ENCODE results near the gene CDC42SE2. TPM values are rescaled to one million over a fixed set of nuclear protein-coding genes. Genes with fewer than 3 reads are reported as not detected.

CDC42SE2 gene
- polyA plus RNA-seq, 3 donors: 34.4 to 135 (median 92.6) TPM

- intact Hi-C loops (cut with micrococcal nuclease): no loop called here
- H3K4me3 ChIP-seq (replicated peaks in 1 of 3; ENCODE audit: low read depth in 2 of 3, low read length in 3 of 3): no peak overlapping the region
- WGBS (ENCODE audit: insufficient coverage): 100% methylated on average over 2 of the region's 5 CpGs
- Mint-ChIP-seq H3K27me3 (ENCODE audit: low read depth in 3 of 3) (no peaks in the 10 kb centered on the region), H3K27ac (no peak overlapping the region), H3K4me1 (no peaks in the 10 kb centered on the region), H3K9me3 (no peaks in the 10 kb centered on the region), H3K4me3 (no peak overlapping the region), H3K36me3 (peaks cover 76 to 92% of the 10 kb centered on the region in 2 donors)
- H3K9me3 ChIP-seq (replicated peaks in 1 of 2; ENCODE audit: control insufficient read depth in 1 of 2, insufficient read depth in 1 of 2, low read length in 2 of 2): no peaks in the 10 kb centered on the region
- no peak overlapping the region for H3K4me2 ChIP-seq (replicated peaks; ENCODE audit: extremely low read depth, low read length, poor library complexity, severe bottlenecking)
- H3K4me1 ChIP-seq (ENCODE audit: control insufficient read depth in 1 of 2, insufficient read depth in 2 of 2, low read length in 2 of 2): no peaks in the 10 kb centered on the region
- peaks cover 21% of the 10 kb centered on the region for H3K79me2 ChIP-seq (ENCODE audit: insufficient read depth, low read length)
- TF ChIP-seq, protein P1, sequence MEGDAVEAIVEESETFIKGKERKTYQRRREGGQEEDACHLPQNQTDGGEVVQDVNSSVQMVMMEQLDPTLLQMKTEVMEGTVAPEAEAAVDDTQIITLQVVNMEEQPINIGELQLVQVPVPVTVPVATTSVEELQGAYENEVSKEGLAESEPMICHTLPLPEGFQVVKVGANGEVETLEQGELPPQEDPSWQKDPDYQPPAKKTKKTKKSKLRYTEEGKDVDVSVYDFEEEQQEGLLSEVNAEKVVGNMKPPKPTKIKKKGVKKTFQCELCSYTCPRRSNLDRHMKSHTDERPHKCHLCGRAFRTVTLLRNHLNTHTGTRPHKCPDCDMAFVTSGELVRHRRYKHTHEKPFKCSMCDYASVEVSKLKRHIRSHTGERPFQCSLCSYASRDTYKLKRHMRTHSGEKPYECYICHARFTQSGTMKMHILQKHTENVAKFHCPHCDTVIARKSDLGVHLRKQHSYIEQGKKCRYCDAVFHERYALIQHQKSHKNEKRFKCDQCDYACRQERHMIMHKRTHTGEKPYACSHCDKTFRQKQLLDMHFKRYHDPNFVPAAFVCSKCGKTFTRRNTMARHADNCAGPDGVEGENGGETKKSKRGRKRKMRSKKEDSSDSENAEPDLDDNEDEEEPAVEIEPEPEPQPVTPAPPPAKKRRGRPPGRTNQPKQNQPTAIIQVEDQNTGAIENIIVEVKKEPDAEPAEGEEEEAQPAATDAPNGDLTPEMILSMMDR (IDR thresholded peaks at IDR 0.05): no peak
- H3K36me3 ChIP-seq (replicated peaks in 1 of 2; ENCODE audit: control insufficient read depth in 1 of 2, insufficient read depth in 2 of 2, low read length in 2 of 2): peaks cover 90 to 100% of the 10 kb centered on the region in 2 donors
- H4K20me1 ChIP-seq (ENCODE audit: insufficient read depth, low read length): peaks cover 36% of the 10 kb centered on the region
- peak overlapping the region in 1 of 2 donors; percentile 15 for H3K27ac ChIP-seq (ENCODE audit: low read depth in 1 of 2, low read length in 2 of 2)
- no peaks in the 10 kb centered on the region for H3K27me3 ChIP-seq (ENCODE audit: control insufficient read depth in 2 of 2, insufficient read depth in 2 of 2, low read length in 2 of 2)
- H3K9ac ChIP-seq (ENCODE audit: insufficient read depth, low read length, poor library complexity, severe bottlenecking): no peak overlapping the region
- no peak overlapping the region for H2AFZ ChIP-seq (ENCODE audit: insufficient read depth, low read depth, low read length, poor library complexity, severe bottlenecking)
- DNase-seq: no peak
Observed at GRCh38 chr5:131392466-131393095, 128.7 kb downstream of the CDC42SE2 start.

DNA sequence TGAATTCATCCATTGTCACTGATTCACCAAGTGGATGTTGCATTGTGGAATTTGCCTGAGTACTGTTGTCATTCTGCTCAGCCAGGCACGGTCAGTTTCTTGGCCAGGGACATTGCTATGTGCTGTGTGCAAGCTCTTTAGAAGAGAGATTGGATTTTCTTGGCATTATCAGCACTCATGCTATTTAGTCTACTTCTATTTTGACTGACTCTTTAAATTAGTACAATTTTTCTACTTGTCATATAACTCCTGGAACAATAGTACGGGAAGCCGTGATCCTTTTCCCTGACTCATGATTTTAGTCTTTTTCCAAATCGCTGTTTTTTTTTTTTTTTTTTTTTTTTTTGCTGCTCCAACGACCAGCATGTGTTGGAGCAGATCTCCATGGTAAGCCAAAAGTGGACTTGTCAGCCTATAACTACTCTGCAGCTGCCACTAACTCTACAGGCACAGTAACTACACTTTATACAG is 129.7 kb downstream of the CDC42SE2 start:
- H3K27ac Mint-ChIP-seq: peak overlapping the region in 1 of 7 donors; percentile 61
- no peaks in the 10 kb centered on the region for H3K27me3 Mint-ChIP-seq (ENCODE audit: low read depth in 3 of 3)
- Histone ChIP-seq H3K27me3 (ENCODE audit: control insufficient read depth in 2 of 2, insufficient read depth in 2 of 2, low read length in 2 of 2) (no peaks in the 10 kb centered on the region), H3K9me3 (replicated peaks in 1 of 2; ENCODE audit: control insufficient read depth in 1 of 2, insufficient read depth in 1 of 2, low read length in 2 of 2) (no peaks in the 10 kb centered on the region), H2AFZ (ENCODE audit: insufficient read depth, low read depth, low read length, poor library complexity, severe bottlenecking) (no peak overlapping the region), H3K4me3 (replicated peaks in 1 of 3; ENCODE audit: low read depth in 2 of 3, low read length in 3 of 3) (no peak overlapping the region), H3K4me1 (ENCODE audit: control insufficient read depth in 1 of 2, insufficient read depth in 2 of 2, low read length in 2 of 2) (no peaks in the 10 kb centered on the region), H3K9ac (ENCODE audit: insufficient read depth, low read length, poor library complexity, severe bottlenecking) (no peak overlapping the region), H4K20me1 (ENCODE audit: insufficient read depth, low read length) (peaks cover 30% of the 10 kb centered on the region), H3K4me2 (replicated peaks; ENCODE audit: extremely low read depth, low read length, poor library complexity, severe bottlenecking) (no peak overlapping the region), H3K79me2 (ENCODE audit: insufficient read depth, low read length) (peaks cover 18% of the 10 kb centered on the region), H3K27ac (ENCODE audit: low read depth in 1 of 2, low read length in 2 of 2) (peak overlapping the region in 1 of 2 donors; percentile 43), H3K36me3 (replicated peaks in 1 of 2; ENCODE audit: control insufficient read depth in 1 of 2, insufficient read depth in 2 of 2, low read length in 2 of 2) (peaks cover 86 to 100% of the 10 kb centered on the region in 2 donors)
- H3K9me3 Mint-ChIP-seq: no peaks in the 10 kb centered on the region
- H3K4me3 Mint-ChIP-seq: no peak overlapping the region
- no peaks in the 10 kb centered on the region for H3K4me1 Mint-ChIP-seq
- no peak for DNase-seq
- 100% methylated on average over 1 of the region's 5 CpGs for WGBS (ENCODE audit: insufficient coverage)
- H3K36me3 Mint-ChIP-seq: peaks cover 83 to 94% of the 10 kb centered on the region in 2 donors
- intact Hi-C loops (cut with micrococcal nuclease): no loop called here
- TF ChIP-seq, protein P1 (IDR thresholded peaks at IDR 0.05): no peak
